Measurements from ENCODE around the gene IP6K1.

The IP6K1 gene

DNA sequence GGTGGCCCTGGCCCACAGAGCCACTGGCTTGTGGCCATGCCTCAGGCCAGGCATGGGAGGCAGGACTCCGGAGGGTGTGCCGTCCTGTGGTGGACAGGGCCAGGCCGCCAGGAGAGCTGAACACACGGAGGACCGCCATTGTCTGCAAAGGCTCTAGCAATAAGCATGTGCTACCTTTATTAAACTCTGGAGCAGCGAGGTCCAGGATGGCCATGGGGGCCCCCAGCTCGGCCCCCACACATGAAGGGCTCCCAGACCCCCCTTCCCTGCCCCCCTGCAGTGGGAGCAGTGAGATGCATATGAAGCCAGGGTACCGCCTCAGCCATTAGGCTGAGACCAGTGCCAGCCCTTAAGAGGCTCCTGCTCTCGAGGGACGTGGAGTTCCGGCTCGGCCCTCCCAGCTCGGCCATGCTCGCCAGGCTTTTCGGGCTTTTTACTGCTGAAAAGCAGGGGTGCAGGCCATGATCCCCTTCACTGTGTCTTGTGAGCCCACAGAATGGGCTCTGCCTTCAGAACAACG, 69.6 kb downstream of the IP6K1 start:
- TF ChIP-seq, protein P1, sequence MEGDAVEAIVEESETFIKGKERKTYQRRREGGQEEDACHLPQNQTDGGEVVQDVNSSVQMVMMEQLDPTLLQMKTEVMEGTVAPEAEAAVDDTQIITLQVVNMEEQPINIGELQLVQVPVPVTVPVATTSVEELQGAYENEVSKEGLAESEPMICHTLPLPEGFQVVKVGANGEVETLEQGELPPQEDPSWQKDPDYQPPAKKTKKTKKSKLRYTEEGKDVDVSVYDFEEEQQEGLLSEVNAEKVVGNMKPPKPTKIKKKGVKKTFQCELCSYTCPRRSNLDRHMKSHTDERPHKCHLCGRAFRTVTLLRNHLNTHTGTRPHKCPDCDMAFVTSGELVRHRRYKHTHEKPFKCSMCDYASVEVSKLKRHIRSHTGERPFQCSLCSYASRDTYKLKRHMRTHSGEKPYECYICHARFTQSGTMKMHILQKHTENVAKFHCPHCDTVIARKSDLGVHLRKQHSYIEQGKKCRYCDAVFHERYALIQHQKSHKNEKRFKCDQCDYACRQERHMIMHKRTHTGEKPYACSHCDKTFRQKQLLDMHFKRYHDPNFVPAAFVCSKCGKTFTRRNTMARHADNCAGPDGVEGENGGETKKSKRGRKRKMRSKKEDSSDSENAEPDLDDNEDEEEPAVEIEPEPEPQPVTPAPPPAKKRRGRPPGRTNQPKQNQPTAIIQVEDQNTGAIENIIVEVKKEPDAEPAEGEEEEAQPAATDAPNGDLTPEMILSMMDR (IDR thresholded peaks at IDR 0.05; ENCODE audit: poor library complexity, severe bottlenecking) = no peak

DNA sequence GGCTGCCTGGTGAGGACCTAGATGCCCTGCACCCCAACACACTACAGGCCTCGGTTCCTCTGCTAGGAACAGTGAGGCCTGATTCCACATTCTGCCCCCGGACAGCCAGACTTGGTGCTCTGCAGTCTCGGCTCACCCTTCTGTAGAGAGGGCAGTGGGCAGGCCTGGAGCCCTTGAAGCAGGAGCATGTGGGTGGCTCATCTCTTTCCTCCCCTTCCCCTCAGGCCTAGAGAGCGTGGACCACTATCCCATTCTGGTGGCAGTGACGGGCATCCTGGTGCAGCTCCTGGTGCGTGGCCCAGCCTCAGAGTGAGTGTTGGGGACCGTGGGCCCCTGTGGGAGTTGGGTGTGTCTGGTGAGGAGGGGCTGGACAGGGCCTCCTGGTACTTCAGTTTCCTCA, 70.2 kb downstream of the IP6K1 start:
- TF ChIP-seq, protein P1 (IDR thresholded peaks at IDR 0.05; ENCODE audit: poor library complexity, severe bottlenecking) = no peak
- H3K27me3 ChIP-seq (ENCODE audit: insufficient read depth, poor library complexity, severe bottlenecking) = no peaks in the 10 kb centered on the region
- H3K36me3 ChIP-seq (ENCODE audit: low read depth) = peaks cover 8% of the 10 kb centered on the region
- H3K4me3 ChIP-seq (ENCODE audit: severe bottlenecking) = no peak overlapping the region
- H3K9me3 ChIP-seq (ENCODE audit: severe bottlenecking) = no peaks in the 10 kb centered on the region
- DNase-seq (ENCODE audit: low spot score) (no peak), ATAC-seq (ENCODE audit: low read depth) (no peak)
- H3K27ac ChIP-seq (ENCODE audit: poor library complexity, severe bottlenecking) = no peak overlapping the region
- H3K4me1 ChIP-seq (ENCODE audit: insufficient read depth, poor library complexity, severe bottlenecking) = no peaks in the 10 kb centered on the region

More for the DNA sequence above, 69.6 kb downstream of the IP6K1 start:
- H3K36me3 ChIP-seq (ENCODE audit: low read depth) = peaks cover 14% of the 10 kb centered on the region
- no peaks in the 10 kb centered on the region for H3K27me3 ChIP-seq (ENCODE audit: insufficient read depth, poor library complexity, severe bottlenecking)
- no peak overlapping the region for H3K27ac ChIP-seq (ENCODE audit: poor library complexity, severe bottlenecking)
- H3K9me3 ChIP-seq (ENCODE audit: severe bottlenecking) = no peaks in the 10 kb centered on the region
- no peaks in the 10 kb centered on the region for H3K4me1 ChIP-seq (ENCODE audit: insufficient read depth, poor library complexity, severe bottlenecking)
- DNase-seq (ENCODE audit: low spot score) = peak; percentile 47
- H3K4me3 ChIP-seq (ENCODE audit: severe bottlenecking) = no peak overlapping the region
- ATAC-seq (ENCODE audit: low read depth) = no peak

DNA sequence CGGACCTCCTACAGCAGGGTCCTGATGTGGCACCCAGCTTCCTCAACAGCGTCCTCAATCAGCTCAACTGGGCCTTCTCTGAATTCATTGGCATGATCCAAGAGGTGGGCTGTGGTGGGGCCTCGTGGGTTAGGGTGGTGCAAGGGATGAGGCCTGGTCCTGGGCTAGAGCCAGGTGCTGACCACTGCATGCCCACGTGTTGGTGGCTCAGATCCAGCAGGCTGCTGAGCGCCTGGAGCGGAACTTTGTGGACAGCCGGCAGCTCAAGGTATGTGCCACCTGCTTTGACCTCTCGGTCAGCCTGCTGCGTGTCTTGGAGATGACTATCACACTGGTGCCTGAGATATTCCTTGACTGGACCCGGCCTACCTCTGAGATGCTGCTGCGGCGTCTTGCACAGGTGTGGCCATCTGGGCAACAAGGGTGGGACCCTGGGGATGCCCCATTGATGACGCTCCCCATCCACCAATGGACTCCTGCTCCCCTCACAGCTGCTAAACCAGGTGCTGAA, 70.7 kb downstream of the IP6K1 start:
- no peak overlapping the region for H3K27ac ChIP-seq (ENCODE audit: poor library complexity, severe bottlenecking)
- ATAC-seq (ENCODE audit: low read depth) = no peak
- DNase-seq (ENCODE audit: low spot score) = no peak
- H3K4me3 ChIP-seq (ENCODE audit: severe bottlenecking) = no peak overlapping the region
- TF ChIP-seq, protein P1 (IDR thresholded peaks at IDR 0.05; ENCODE audit: poor library complexity, severe bottlenecking) = no peak
- H3K9me3 ChIP-seq (ENCODE audit: severe bottlenecking) = no peaks in the 10 kb centered on the region
- H3K36me3 ChIP-seq (ENCODE audit: low read depth) = peaks cover 3% of the 10 kb centered on the region
- H3K27me3 ChIP-seq (ENCODE audit: insufficient read depth, poor library complexity, severe bottlenecking) = no peaks in the 10 kb centered on the region
- no peaks in the 10 kb centered on the region for H3K4me1 ChIP-seq (ENCODE audit: insufficient read depth, poor library complexity, severe bottlenecking)

DNA sequence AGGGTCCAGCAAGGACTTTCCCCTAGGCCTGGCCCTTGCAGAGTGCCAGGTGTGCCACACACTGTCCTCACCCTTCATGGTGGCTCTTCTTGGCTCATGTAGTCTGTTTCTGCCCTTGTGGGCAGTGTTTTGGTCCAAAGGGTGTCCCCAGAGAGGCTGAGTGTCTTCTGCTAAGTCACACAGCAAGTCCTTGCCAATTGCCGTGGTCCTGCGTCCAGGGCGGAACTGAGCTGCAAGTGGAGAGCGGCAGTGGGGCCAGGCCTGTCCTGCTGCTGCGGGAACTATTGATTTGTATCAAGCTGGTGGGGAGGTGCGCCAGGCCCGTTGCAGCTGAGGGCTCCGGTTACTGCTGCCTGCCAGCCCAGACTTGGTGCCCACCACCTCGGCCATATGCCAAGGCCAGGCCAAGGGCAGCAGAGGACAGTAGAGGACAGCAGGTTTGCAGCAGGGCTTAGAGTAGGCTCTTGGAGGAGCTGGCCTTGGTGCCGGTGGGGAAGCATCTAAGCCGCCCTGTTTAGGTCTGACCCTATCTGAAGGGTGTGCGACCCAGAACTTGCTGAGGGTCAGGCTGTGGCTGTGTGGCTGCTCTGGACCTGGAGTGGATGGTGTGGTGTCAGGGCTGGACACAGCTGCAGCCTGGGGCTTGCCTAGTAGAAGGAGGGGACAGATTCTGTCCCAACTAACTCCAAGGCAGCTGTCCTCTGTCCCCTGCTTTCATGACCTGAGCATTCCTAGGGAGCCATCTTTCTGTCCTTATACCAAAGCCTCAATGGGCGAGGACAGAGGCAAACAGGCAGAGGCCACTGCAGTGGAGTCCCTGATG, 71.4 kb downstream of the IP6K1 start:
- Histone ChIP-seq H3K9me3 (ENCODE audit: severe bottlenecking) (no peaks in the 10 kb centered on the region), H3K27ac (ENCODE audit: poor library complexity, severe bottlenecking) (no peak overlapping the region), H3K4me1 (ENCODE audit: insufficient read depth, poor library complexity, severe bottlenecking) (no peaks in the 10 kb centered on the region), H3K4me3 (ENCODE audit: severe bottlenecking) (no peak overlapping the region), H3K36me3 (ENCODE audit: low read depth) (no peaks in the 10 kb centered on the region; the same call in 1 of the 2 replicates), H3K27me3 (ENCODE audit: insufficient read depth, poor library complexity, severe bottlenecking) (no peaks in the 10 kb centered on the region)
- TF ChIP-seq, protein P1 (IDR thresholded peaks at IDR 0.05; ENCODE audit: poor library complexity, severe bottlenecking) = no peak
- ATAC-seq (ENCODE audit: low read depth) = no peak
- peak; percentile 48 for DNase-seq (ENCODE audit: low spot score)

Measured in RWPE2 (cell line).